ENCODE measurements around the gene NLRP10.

The NLRP10 gene

GRCh38 chr11:7968686-7969085, 3.4 kb upstream of the NLRP10 start:
- H3K9ac ChIP-seq (ENCODE audit: low read length): no peak overlapping the region
- H3K27me3 ChIP-seq (ENCODE audit: low read depth, low read length): no peaks in the 10 kb centered on the region
- no peaks in the 10 kb centered on the region for H3K79me2 ChIP-seq (ENCODE audit: low read length)
- TF ChIP-seq EZH2phosphoT487 (IDR thresholded peaks at IDR 0.05; ENCODE audit: low read depth): no peak
- TF ChIP-seq, protein P1, sequence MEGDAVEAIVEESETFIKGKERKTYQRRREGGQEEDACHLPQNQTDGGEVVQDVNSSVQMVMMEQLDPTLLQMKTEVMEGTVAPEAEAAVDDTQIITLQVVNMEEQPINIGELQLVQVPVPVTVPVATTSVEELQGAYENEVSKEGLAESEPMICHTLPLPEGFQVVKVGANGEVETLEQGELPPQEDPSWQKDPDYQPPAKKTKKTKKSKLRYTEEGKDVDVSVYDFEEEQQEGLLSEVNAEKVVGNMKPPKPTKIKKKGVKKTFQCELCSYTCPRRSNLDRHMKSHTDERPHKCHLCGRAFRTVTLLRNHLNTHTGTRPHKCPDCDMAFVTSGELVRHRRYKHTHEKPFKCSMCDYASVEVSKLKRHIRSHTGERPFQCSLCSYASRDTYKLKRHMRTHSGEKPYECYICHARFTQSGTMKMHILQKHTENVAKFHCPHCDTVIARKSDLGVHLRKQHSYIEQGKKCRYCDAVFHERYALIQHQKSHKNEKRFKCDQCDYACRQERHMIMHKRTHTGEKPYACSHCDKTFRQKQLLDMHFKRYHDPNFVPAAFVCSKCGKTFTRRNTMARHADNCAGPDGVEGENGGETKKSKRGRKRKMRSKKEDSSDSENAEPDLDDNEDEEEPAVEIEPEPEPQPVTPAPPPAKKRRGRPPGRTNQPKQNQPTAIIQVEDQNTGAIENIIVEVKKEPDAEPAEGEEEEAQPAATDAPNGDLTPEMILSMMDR (IDR thresholded peaks at IDR 0.05; ENCODE audit: low read depth, low read length): no peak
- no peak overlapping the region for H2AFZ ChIP-seq (ENCODE audit: low read depth, low read length)
- H3K27ac ChIP-seq (ENCODE audit: low read length): no peak overlapping the region
- H4K20me1 ChIP-seq (ENCODE audit: insufficient read depth, low read length): no peaks in the 10 kb centered on the region
- H3K4me1 ChIP-seq (ENCODE audit: low read length): peaks cover 10% of the 10 kb centered on the region
- H3K9me3 ChIP-seq (ENCODE audit: insufficient read depth, low read length): no peaks in the 10 kb centered on the region
- H3K4me2 ChIP-seq (ENCODE audit: low read length): no peak overlapping the region
- H3K36me3 ChIP-seq (replicated peaks; ENCODE audit: low read depth, low read length): no peaks in the 10 kb centered on the region
- no peak overlapping the region for H3K4me3 ChIP-seq (ENCODE audit: low read length)

DNA sequence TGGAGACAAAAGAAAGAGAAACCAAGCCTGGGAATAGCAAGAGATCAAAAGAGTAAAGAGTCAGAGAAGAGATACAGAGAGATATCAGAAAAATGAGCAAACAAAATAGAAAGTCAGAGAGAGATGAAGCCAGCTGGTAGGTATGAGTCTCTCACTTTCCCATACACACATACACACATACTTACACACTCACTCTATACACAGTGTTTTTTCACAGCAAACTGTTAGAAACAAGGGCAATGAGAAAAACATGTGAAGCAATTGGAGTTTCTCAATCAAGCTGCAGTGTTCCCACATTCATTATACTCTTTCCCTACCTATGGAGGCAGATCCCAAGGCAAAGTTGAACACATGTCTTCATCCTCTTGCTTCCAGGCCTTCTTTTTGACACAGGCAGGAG, 2.6 kb upstream of the NLRP10 start:
- Histone ChIP-seq H3K79me2 (ENCODE audit: low read length) (no peaks in the 10 kb centered on the region), H3K9ac (ENCODE audit: low read length) (no peak overlapping the region), H4K20me1 (ENCODE audit: insufficient read depth, low read length) (no peaks in the 10 kb centered on the region), H3K36me3 (replicated peaks; ENCODE audit: low read depth, low read length) (no peaks in the 10 kb centered on the region), H3K27me3 (ENCODE audit: low read depth, low read length) (no peaks in the 10 kb centered on the region), H3K4me1 (ENCODE audit: low read length) (peaks cover 17% of the 10 kb centered on the region), H2AFZ (ENCODE audit: low read depth, low read length) (no peak overlapping the region), H3K9me3 (ENCODE audit: insufficient read depth, low read length) (no peaks in the 10 kb centered on the region), H3K27ac (ENCODE audit: low read length) (no peak overlapping the region), H3K4me3 (ENCODE audit: low read length) (no peak overlapping the region), H3K4me2 (ENCODE audit: low read length) (no peak overlapping the region)
- TF ChIP-seq, protein P1 (IDR thresholded peaks at IDR 0.05; ENCODE audit: low read depth, low read length): no peak
- TF ChIP-seq EZH2phosphoT487 (IDR thresholded peaks at IDR 0.05; ENCODE audit: low read depth): no peak

DNA sequence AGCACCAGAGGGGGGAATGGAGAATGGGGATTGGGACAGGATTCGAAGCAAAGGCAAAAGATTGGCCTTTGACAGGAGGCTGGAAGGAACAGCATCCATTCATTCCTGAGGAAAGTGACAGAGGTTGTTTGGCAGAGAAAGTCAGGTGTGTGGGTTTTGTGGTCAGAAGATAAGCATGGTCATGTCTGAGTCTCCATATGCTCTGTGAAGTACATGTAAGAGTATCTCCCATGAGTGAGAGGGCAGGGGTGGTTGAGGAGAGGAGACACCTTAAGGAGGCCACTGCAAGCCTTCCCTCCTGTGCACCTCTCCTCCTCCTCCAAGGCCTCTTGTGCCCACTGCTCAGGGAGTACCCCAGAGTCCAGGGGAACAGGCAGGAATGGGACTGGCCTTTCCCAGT, 1.9 kb upstream of the NLRP10 start:
- no peaks in the 10 kb centered on the region for H3K27me3 ChIP-seq (ENCODE audit: low read depth, low read length)
- H3K4me2 ChIP-seq (ENCODE audit: low read length): no peak overlapping the region
- no peaks in the 10 kb centered on the region for H3K36me3 ChIP-seq (replicated peaks; ENCODE audit: low read depth, low read length)
- no peaks in the 10 kb centered on the region for H4K20me1 ChIP-seq (ENCODE audit: insufficient read depth, low read length)
- H3K4me1 ChIP-seq (ENCODE audit: low read length): peaks cover 17% of the 10 kb centered on the region
- H3K9ac ChIP-seq (ENCODE audit: low read length): no peak overlapping the region
- H3K79me2 ChIP-seq (ENCODE audit: low read length): no peaks in the 10 kb centered on the region
- no peaks in the 10 kb centered on the region for H3K9me3 ChIP-seq (ENCODE audit: insufficient read depth, low read length)
- no peak overlapping the region for H2AFZ ChIP-seq (ENCODE audit: low read depth, low read length)
- TF ChIP-seq, protein P1 (IDR thresholded peaks at IDR 0.05; ENCODE audit: low read depth, low read length): no peak
- TF ChIP-seq EZH2phosphoT487 (IDR thresholded peaks at IDR 0.05; ENCODE audit: low read depth): no peak
- H3K27ac ChIP-seq (ENCODE audit: low read length): no peak overlapping the region
- no peak overlapping the region for H3K4me3 ChIP-seq (ENCODE audit: low read length)

DNA sequence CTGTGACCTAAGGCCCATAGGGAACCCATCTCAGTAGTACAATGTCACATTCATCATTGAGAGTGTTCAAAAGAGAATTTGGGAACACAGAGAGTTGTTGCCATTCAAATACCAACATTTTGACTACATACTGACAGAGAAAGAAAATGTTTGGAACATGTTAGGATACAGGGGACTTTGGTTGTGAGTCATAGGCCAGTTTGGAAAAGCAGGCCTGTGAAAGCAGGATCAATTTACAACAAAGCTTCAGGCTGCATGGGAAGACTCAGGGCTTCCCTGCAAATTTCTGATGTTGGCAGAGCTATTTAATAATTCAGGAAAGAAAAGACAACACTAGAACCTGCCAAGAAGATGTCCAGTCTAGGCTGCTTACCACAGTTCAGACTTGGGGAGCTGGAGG, 374 bp downstream of the NLRP10 start:
- H3K9ac ChIP-seq (ENCODE audit: low read length): no peak overlapping the region
- no peaks in the 10 kb centered on the region for H3K79me2 ChIP-seq (ENCODE audit: low read length)
- no peak overlapping the region for H3K4me3 ChIP-seq (ENCODE audit: low read length)
- H3K4me1 ChIP-seq (ENCODE audit: low read length): peaks cover 17% of the 10 kb centered on the region
- no peaks in the 10 kb centered on the region for H3K36me3 ChIP-seq (replicated peaks; ENCODE audit: low read depth, low read length)
- H3K9me3 ChIP-seq (ENCODE audit: insufficient read depth, low read length): no peaks in the 10 kb centered on the region
- TF ChIP-seq, protein P1 (IDR thresholded peaks at IDR 0.05; ENCODE audit: low read depth, low read length): no peak
- TF ChIP-seq EZH2phosphoT487 (IDR thresholded peaks at IDR 0.05; ENCODE audit: low read depth): no peak
- H2AFZ ChIP-seq (ENCODE audit: low read depth, low read length): no peak overlapping the region
- 0 out of 2 replicates have a peak, but pooled peaks cover 4% of the 10 kb centered on the region for H3K27me3 ChIP-seq (ENCODE audit: low read depth, low read length)
- H3K4me2 ChIP-seq (ENCODE audit: low read length): no peak overlapping the region
- H3K27ac ChIP-seq (ENCODE audit: low read length): no peak overlapping the region
- H4K20me1 ChIP-seq (ENCODE audit: insufficient read depth, low read length): no peaks in the 10 kb centered on the region

Data from OCI-LY3 (cell line).